ENCODE data around the gene GPS1.

GPS1 gene

DNA sequence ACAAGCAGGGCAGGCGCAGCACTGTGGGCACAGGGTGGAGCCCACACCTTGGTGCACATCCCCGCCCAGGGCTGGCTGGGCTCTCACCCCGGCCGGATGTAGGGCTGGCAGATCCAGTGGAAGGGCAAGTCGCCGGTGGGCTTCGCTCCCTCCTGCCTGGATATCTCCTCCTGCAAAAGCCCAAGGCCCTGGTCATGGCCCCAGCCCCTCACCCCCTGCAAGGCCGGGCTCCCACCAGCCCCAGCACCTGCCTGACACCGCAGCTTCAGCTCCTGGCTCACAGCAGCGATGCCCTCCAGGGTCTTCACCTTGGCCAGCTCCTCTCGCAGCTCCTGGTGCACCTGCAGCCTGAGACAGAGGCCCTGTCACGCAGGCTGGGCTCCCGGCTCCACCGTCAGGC, 8.9 kb downstream of the GPS1 start:
- no peak for DNase-seq

GRCh38 chr17:82061047-82061925, 9.6 kb downstream of the GPS1 start:
- DNase-seq, result no peak

- no peak for DNase-seq
Observed at GRCh38 chr17:82062076-82062983, 10.6 kb downstream of the GPS1 start.

DNA sequence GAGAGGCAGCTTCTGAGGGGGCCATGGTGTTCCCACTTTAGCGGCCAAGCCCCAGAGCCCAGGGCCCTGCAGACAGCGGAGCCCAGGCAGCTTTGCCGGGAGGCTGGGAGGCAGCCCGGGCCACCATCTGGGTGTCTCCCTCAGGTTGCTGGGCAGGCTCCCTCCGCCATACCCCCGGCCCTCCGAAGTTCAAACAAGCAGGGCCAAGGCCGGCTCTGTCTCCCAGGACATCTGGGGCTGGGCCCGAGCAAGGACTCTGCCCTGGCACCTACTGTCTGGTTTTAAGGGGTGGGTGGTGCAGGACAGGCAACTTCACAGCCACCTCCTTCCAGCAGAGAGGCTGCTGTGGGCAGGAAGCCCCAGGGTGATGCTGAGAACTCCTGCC, 11.3 kb downstream of the GPS1 start:
- DNase-seq, result no peak

DNA sequence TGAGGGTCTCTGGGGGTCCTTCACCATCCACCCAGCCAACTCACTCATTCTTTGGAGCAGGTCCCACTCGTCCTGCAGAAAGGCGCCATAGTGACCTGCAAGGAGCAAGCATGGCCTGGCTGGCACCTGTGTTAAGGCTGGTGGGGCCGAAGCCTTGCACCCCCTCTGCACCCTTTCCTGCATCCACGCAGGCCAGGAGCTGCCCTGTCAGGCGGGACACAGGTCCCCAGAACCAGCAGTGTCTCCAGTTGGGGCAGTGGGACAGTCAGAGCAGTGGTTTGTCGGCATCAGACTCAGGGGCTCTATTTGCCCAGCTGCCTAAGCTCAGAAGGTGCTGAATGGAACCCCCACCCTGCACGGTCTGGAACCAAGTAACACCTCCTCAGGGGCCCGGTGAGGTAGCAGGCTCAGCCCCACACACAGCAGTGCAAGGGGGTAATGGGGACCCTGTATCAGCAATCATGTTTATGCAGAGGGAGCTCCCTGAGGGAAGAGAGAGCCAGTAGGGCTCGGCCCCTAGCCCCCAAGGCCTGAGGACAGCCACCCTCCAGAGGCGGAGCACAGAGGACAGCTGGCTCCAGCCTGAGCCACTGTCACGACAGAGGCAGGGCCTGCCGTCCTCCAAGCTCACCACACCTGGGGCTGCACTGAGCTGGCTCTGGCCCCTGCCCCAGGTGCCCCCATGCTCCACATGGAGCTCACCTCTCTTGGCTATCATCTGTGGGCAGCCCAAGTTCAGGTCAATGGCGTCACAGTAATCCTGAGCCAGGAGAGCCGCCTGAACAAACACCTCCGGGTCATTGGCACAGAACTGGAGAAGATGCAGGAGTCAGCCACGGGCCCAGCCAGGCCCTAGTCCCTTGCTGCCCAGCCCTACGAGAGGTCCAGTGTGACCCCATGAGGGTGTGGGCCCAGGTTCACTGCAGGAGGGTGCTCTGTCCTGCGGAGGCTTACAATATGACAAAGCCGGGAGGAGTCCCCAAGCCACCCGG, 12.0 kb downstream of the GPS1 start:
- DNase-seq, result no peak

- DNase-seq, result no peak
Observed at GRCh38 chr17:82064433-82065192, 12.9 kb downstream of the GPS1 start.

GRCh38 chr17:82065193-82065637, 13.5 kb downstream of the GPS1 start:
- DNase-seq, result no peak

- peak; percentile 64 for DNase-seq
Observed at GRCh38 chr17:82065638-82066303, 14.1 kb downstream of the GPS1 start, which contains the start of gene DUS1L. Gene DUS1L (minus strand): TSS chr17:82065804. CDS start chr17:82065059, 745 bp downstream.

DNA sequence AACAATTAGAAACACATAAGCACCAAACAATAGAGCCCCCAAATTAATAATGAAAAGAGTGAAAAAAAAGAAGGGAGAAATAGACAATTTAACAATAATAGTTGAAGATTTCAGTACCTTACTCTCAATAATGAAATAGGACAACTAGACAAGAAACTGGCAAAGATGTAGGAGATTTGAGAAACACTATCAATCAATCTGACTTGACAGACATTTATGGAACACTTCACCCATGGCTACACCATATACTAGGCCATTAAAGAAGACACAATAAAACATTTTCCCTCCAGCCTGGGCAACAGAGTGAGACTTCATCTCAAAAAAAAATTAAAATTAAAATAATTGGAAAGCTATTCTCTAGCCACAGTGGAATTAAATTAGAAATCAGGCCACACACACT, 18.9 kb downstream of the GPS1 start:
- DNase-seq, result no peak

- DNase-seq, result no peak
Observed at GRCh38 chr17:82072827-82073226, 21.1 kb downstream of the GPS1 start.

DNA sequence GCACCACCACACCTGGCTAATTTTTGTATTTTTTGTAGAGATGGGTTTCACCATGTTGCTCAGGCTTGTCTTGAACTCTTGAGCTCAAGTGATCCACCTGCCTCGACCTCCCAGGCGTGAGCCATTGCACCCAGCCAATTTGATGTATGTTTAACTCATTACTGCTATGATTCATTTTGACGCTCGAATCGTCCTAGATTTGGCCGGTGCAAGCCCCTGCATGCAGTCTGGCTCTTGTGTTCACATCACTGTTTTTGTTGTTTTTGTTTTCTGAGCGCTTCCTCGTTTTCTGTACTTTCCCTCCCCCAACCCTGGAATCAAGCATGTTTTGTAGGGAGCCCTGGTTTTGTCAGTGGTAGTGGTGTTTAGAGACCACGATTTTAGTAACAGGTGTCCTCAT, 21.7 kb downstream of the GPS1 start:
- DNase-seq, result no peak

DNA sequence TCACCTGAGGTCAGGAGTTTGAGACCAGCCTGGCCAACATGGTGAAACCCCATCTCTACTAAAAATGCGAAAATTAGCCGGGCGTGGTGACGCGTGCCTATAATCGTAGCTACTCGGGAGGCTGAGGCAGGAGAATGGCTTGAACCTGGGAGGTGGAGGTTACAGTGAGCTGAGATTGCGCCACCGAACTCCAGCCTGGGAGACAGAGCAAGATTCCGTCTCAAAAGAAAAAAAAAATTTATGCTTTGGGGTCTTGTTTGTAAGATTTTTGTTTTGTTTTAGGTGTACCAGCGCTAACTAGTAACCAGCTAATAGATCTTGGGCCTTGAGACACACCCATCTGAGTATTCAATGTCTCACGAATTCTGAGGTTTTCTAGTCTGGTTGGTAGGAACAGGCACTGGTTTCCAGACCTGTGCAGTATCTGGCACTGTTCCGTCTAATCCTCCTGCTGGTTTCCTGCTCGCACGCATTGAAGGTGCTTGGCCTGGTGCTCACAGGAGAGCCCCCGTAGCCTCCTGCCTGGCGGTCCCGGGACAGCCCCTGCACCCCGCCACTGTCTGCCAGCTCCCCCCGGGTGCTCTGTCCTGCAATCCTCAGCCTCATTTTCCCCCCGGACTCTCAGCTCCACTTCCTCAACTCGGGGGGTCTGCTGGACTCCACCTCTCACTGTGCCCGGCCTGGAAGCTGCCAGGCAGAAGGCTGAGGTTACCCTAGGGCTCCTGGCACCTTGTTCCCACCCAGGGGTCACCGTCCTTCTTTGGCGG, 24.5 kb downstream of the GPS1 start:
- DNase-seq, result no peak

- DNase-seq, result no peak
Observed at GRCh38 chr17:82076785-82077591, 25.3 kb downstream of the GPS1 start.

- DNase-seq, result no peak
Observed at GRCh38 chr17:82077617-82078358, 26.1 kb downstream of the GPS1 start.

DNA sequence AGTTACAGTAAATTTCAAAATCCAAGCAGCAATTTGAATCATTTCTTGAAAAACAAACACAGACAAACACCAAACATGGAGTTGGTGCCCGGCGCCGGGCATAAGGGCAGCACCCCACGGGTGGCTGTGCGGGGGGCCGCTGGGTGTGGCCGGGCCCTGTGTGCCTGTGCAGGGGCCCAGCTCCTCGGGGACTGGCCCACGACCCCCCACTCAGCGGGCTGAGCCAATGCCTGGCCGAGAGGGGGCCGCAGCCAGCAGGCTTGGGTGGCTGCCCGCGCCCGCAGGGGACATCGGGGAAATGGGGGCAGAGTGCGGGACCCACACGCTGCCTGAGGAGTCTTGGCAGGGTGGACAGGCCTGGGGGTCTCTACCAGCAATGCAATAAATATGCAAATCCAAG, 26.7 kb downstream of the GPS1 start:
- no peak for DNase-seq

DNA sequence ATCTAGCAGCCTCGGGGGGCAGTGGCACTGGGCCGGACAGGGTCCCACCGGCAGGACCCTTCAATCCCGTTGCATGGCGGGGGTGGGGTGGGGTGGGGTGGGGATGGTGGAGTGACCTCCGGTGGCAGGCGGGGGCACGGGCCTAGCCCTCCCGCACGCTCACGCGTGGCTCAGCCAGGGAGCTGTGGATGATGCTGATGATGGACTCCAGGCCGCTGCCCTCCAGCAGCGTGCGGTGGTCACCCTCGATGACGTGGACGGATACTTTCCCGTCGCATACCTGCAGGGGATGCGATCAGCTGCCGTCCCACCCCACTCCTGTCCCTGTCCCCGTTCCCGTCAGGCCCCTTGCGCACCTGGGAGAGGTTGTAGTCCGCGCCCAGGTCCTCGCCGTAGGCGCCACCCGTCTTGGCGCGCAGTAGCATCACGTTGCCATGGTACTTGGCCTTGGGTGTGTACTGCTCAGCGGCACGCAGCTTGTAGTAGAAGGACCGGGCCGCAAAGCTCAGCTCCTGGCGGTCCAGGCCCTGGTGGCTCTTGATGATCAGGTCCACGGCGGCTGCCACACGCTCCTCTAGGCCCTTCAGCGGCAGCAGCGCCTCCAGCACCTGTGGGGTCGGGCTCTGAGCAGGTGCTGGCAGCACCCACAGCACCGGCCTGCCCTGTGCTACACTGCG, 27.4 kb downstream of the GPS1 start:
- DNase-seq, result no peak

DNA sequence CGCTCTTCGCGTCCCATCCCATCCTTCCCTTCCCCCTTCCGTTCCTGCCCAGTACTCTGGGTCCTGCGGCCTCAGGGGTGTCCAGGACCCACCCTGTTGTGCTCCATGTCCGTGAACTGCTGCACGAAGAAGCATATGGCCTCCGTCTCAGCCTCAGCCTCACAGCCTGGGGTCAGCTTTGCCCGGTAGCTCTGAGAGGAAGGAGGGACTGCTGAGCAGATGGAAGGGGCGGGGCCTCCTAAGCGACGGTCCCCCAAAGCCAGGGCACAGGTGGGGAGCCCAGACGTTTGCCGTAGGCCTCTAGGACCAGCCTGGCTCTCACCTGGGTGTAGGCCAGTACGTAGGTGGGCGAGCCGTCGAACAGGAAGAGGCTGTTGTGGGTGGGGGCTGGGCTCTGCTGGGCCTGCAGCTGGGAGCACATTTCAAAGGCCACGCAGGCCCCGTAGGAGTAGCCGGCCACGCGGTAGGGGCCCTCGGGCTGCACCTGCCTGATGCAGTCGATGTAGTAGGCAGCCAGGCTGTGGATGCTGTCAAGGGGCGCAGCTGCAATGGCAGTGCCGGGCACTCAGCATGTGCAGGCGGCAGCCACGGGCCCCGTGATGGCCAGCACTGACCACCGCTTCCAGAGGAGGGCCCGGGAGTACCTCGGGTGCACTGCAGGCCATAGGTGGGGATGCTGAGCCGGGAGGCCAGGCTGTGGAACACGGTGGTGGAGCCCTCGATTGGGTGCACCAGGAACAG, 28.5 kb downstream of the GPS1 start:
- no peak for DNase-seq
